Spleen (tissue), 11 donors: ENCODE data around the gene ARFGAP1. TPM values are rescaled to one million over a fixed set of nuclear protein-coding genes. Genes with fewer than 3 reads are reported as not detected.

Source experiments
- DNase-seq: peaks from one replicate; pipeline ENCODE4 v3.0.0-alpha.2; 2020
- H3K27ac ChIP-seq, 8 donors: fragments of 200-600 bp; sonication (generic) in 7 of 8; 1 replicate in 4 of 8; 2 replicates in 4 of 8; pipeline versions ENCODE4 v1.5.0 to v1.8.0; 2016 to 2021; ENCODE audit warnings: inconsistent platforms in 4 of 8, mild to moderate bottlenecking in 4 of 8, moderate library complexity in 1 of 8
- H3K27me3 ChIP-seq, 7 donors: fragments of 200-600 bp; sonication (generic) in 6 of 7; replicated peaks in 1 of 7; 1 replicate in 4 of 7; 2 replicates in 3 of 7; pipeline versions ENCODE4 v1.5.0 to v1.8.0; 2016 to 2021; ENCODE audit warnings: inconsistent platforms in 3 of 7, mild to moderate bottlenecking in 1 of 7
- H3K36me3 ChIP-seq, 6 donors: fragments of 200-600 bp; sonication (generic) in 5 of 6; 1 replicate in 4 of 6; 2 replicates in 2 of 6; pipeline versions ENCODE4 v1.5.0 to v1.8.0; 2016 to 2021; ENCODE audit warnings: inconsistent platforms in 2 of 6
- H3K4me1 ChIP-seq, 6 donors: fragments of 200-600 bp; sonication (generic) in 5 of 6; 1 replicate in 3 of 6; 2 replicates in 3 of 6; pipeline versions ENCODE4 v1.5.0 to v1.8.0; 2016 to 2021; ENCODE audit warnings: inconsistent platforms in 3 of 6
- H3K4me3 ChIP-seq, 8 donors: fragments of 200-600 bp; sonication (generic) in 7 of 8; 1 replicate in 4 of 8; 2 replicates in 4 of 8; pipeline versions ENCODE4 v1.5.0 to v1.8.0; 2016 to 2021; ENCODE audit warnings: inconsistent platforms in 4 of 8, mild to moderate bottlenecking in 4 of 8, moderate library complexity in 2 of 8
- H3K9me3 ChIP-seq, 8 donors: fragments of 200-600 bp; sonication (generic) in 7 of 8; 1 replicate in 4 of 8; 2 replicates in 4 of 8; pipeline versions ENCODE4 v1.5.0 to v1.8.0; 2016 to 2021; ENCODE audit warnings: inconsistent platforms in 4 of 8
- POLR2A ChIP-seq, 3 donors: fragments of 450-650 bp; IDR thresholded peaks; one replicate each; pipeline ENCODE4 v1.5.1; 2017; ENCODE audit warnings: antibody characterized with exemption in 3 of 3, mild to moderate bottlenecking in 1 of 3
- POLR2AphosphoS5 ChIP-seq, 3 donors: sonication (generic); formaldehyde crosslinking; IDR thresholded peaks; one replicate each; pipeline ENCODE4 v1.5.1; 2017; ENCODE audit warnings: antibody characterized with exemption in 3 of 3
- WGBS, 5 donors: extraction: QIAGEN DNeasy Blood & Tissue Kit in 3 of 5; methylation state at CpG; one replicate each; pipeline versions ENCODE4 v1.1.5 to v1.1.7; 2013 to 2018; 5-methylcytosine and 5-hydroxymethylcytosine counted together
- intact Hi-C: fragments of 100-400 bp; cut with DNase I; formaldehyde crosslinking; loops from one replicate; pipeline ENCODE4 v1.15.0; 2023; ENCODE audit warnings: low total_unique reads
- polyA plus RNA-seq, 3 donors: library from polyadenylated mRNA; stranded (reverse); fragments of 200-250 nt; gene quantifications; one replicate each; pipeline ENCODE4 v1.2.1, GENCODE V29; 2013
- total RNA-seq, 7 donors: library from RNA; depleted of rRNA in 3 of 7; stranded (reverse); fragments of >200 nt in 3 of 7; fragmentation: NEBNext Ultra II Directional in 4 of 7; extraction: Animal tissue kit (Norgen Biotek cat#: 25700) in 4 of 7; gene quantifications; one replicate each; pipeline versions ENCODE4 v1.1.0 to v1.2.1, GENCODE V29; 2016 to 2021
- TF ChIP-seq, protein P1 (sequence below), 11 experiments: fragments of 200-600 bp in 7 of 11; fragments of 450-650 bp in 4 of 11; sonication (generic) in 4 of 11; IDR thresholded peaks in 8 of 11; conservative IDR thresholded peaks in 3 of 11; 1 replicate in 7 of 11; 2 replicates in 4 of 11; pipeline versions ENCODE4 v1.4.0 to v1.8.0; 2016 to 2021; ENCODE audit warnings: antibody characterized with exemption in 11 of 11, inconsistent platforms in 4 of 11, mild to moderate bottlenecking in 1 of 11
- donor health status: healthy with polysubstance abuse.
- donor health status: DM: no; HTN: no; CAD: no; lungs with moderate emphysema.
- donor health status: DM: no; HTN: no; CAD: no.
- donor health status: Bipolar disorder and iron deficiency.
- donor health status: healthy.
- donor health status: DM: no; HTN: no; CAD: no.
- donor health status: DM: yes; HTN: yes; CAD: no.

ARFGAP1 gene
- total and polyA plus RNA-seq, 10 donors: 44.4 to 165 (median 96.1) TPM

- Histone ChIP-seq H3K4me1 (peaks cover 0 to 19% (median 0%) of the 10 kb centered on the region in 6 donors), H3K9me3 (no peaks in the 10 kb centered on the region), H3K4me3 (no peak overlapping the region), H3K36me3 (peaks cover 0 to 100% (median 88%) of the 10 kb centered on the region in 6 donors), H3K27me3 (no peaks in the 10 kb centered on the region), H3K27ac (no peak overlapping the region)
- WGBS, 5 donors: 89 to 94% (median 93%) methylated on average over 15 to 38 of the region's 38 CpGs
- DNase-seq: no peak
- TF ChIP-seq POLR2AphosphoS5 (IDR thresholded peaks at IDR 0.05) (no peak), POLR2A (IDR thresholded peaks at IDR 0.05) (no peak)
- TF ChIP-seq, protein P1, sequence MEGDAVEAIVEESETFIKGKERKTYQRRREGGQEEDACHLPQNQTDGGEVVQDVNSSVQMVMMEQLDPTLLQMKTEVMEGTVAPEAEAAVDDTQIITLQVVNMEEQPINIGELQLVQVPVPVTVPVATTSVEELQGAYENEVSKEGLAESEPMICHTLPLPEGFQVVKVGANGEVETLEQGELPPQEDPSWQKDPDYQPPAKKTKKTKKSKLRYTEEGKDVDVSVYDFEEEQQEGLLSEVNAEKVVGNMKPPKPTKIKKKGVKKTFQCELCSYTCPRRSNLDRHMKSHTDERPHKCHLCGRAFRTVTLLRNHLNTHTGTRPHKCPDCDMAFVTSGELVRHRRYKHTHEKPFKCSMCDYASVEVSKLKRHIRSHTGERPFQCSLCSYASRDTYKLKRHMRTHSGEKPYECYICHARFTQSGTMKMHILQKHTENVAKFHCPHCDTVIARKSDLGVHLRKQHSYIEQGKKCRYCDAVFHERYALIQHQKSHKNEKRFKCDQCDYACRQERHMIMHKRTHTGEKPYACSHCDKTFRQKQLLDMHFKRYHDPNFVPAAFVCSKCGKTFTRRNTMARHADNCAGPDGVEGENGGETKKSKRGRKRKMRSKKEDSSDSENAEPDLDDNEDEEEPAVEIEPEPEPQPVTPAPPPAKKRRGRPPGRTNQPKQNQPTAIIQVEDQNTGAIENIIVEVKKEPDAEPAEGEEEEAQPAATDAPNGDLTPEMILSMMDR (IDR thresholded peaks at IDR 0.05 in 8 of 11, conservative IDR thresholded peaks at IDR 0.05 in 3 of 11): no peak
- intact Hi-C loops: no loop called here
Observed at GRCh38 chr20:63281742-63282665, 9.4 kb downstream of the ARFGAP1 start.

- H3K27me3 ChIP-seq: no peaks in the 10 kb centered on the region
- no peak for DNase-seq
- 86 to 95% (median 91%) methylated on average over 13 to 17 of the region's 17 CpGs for WGBS, 5 donors
- TF ChIP-seq POLR2AphosphoS5 (IDR thresholded peaks at IDR 0.05) (peak in 1 of 3 donors; percentile 48), POLR2A (IDR thresholded peaks at IDR 0.05) (no peak)
- H3K4me1 ChIP-seq: peaks cover 0 to 19% (median 0%) of the 10 kb centered on the region in 6 donors
- no peaks in the 10 kb centered on the region for H3K9me3 ChIP-seq
- no peak overlapping the region for H3K4me3 ChIP-seq
- H3K36me3 ChIP-seq: peaks cover 0 to 100% (median 87%) of the 10 kb centered on the region in 6 donors
- intact Hi-C loops: no loop called here
- H3K27ac ChIP-seq: no peak overlapping the region
Observed at GRCh38 chr20:63282946-63283345, 10.3 kb downstream of the ARFGAP1 start.

- H3K9me3 ChIP-seq: no peaks in the 10 kb centered on the region
- TF ChIP-seq POLR2AphosphoS5 (IDR thresholded peaks at IDR 0.05) (no peak), POLR2A (IDR thresholded peaks at IDR 0.05) (no peak)
- TF ChIP-seq, protein P1 (IDR thresholded peaks at IDR 0.05 in 8 of 11, conservative IDR thresholded peaks at IDR 0.05 in 3 of 11): no peak
- peaks cover 0 to 19% (median 0%) of the 10 kb centered on the region in 6 donors for H3K4me1 ChIP-seq
- WGBS, 5 donors: 91 to 94% (median 91%) methylated on average over 33 of the region's 33 CpGs
- peak overlapping the region in 5 of 8 donors; percentile 8 to 77 (median 46) for H3K27ac ChIP-seq
- intact Hi-C loops: no loop called here
- peak overlapping the region in 1 of 8 donors; percentile 62 for H3K4me3 ChIP-seq
- H3K27me3 ChIP-seq: no peaks in the 10 kb centered on the region
- DNase-seq: no peak
- H3K36me3 ChIP-seq: peaks cover 0 to 100% (median 87%) of the 10 kb centered on the region in 6 donors
Observed at GRCh38 chr20:63283397-63284082, 10.9 kb downstream of the ARFGAP1 start.

DNA sequence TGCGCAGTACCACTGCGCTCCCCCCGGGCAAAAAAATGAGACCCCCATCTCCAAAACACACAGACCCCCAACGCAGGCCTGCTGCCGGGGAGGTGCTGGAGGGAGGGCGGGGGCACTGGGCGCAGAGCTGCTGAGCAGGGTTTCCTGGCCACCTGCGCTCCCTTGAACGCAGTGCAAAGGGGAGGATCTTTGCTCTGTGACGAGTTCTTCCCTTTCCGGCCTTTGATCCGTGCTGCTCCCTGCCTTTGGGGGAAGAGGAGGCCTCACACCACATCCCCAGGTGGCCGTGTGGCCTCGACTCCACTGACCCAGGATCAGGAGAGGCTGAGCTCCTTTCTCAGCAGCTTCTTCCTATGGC lies 11.4 kb downstream of the ARFGAP1 start:
- peaks cover 0 to 100% (median 87%) of the 10 kb centered on the region in 6 donors for H3K36me3 ChIP-seq
- DNase-seq: no peak
- H3K27me3 ChIP-seq: no peaks in the 10 kb centered on the region
- intact Hi-C loops: no loop called here
- H3K4me3 ChIP-seq: peak overlapping the region in 4 of 8 donors; percentile 9 to 62 (median 14)
- H3K27ac ChIP-seq: peak overlapping the region in 6 of 8 donors; percentile 39 to 77 (median 48)
- peak in 1 of 3 donors; percentile 38 for TF ChIP-seq POLR2AphosphoS5 (IDR thresholded peaks at IDR 0.05)
- TF ChIP-seq, protein P1 (IDR thresholded peaks at IDR 0.05 in 8 of 11, conservative IDR thresholded peaks at IDR 0.05 in 3 of 11): no peak
- TF ChIP-seq POLR2A (IDR thresholded peaks at IDR 0.05): no peak
- WGBS, 5 donors: 77 to 87% (median 82%) methylated on average over 14 of the region's 14 CpGs
- no peaks in the 10 kb centered on the region for H3K9me3 ChIP-seq
- H3K4me1 ChIP-seq: peaks cover 0 to 19% (median 0%) of the 10 kb centered on the region in 6 donors
